KBM-7 (cell line): ENCODE data around the gene ZAP70.
"Not testable (repeated sequence)": the region's sequence is repeated elsewhere in the genome, so short reads cannot be mapped to it uniquely, and the experiment has no call there.

ENCODE experiments used
- DNase-seq: peaks from one replicate; pipeline ENCODE4 v3.0.0-alpha.2; 2015
- in situ Hi-C: fragments of 300-500 bp; cut with MboI; formaldehyde crosslinking; loops from 2 replicates; pipeline ENCODE4 v1.14.3; 2020; ENCODE audit warnings: low sequenced_read_pairs, low pct_unique_long_range_greater_than_20kb, mixed read lengths

ZAP70 gene

DNA sequence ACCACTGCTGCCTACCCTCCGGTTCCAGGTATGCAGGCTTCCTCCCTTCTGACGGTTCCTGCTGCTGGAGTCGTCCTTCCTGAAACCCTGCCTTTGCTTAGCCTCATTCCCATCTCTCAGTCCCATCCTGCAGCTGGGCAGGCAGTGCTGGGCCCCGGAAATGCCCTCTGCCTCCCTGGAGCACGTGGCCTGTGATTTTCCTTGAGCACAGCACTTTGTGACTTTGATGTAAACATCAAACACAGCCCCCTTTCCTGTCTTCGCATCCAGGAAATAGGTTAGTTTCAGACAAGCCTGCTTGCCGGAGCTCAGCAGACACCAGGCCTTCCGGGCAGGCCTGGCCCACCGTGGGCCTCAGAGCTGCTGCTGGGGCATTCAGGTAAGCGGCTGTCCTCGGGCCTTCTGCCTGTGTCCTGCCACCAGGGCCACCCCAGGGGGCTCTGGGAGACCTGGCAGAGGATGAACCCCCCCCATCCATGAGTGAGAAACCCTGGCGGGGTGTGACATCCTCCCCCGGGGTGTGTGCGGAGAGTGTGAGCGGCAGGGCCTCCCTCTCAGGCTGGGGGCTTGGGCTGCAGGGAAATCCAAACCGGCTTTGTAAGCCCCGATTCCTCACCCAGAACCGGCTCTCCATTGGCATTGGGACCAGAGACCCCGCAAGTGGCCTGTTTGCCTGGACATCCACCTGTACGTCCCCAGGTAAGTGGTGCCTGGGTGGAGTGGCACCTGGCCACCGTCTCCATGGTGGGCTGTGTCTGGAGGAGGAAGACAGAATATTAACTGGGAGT is at the start of gene ZAP70:
Gene ZAP70, plus strand, starts transcription at position 281 of the 788 bp plus-strand sequence. CDS start 10,461 bp downstream, outside the sequence.
- in situ Hi-C loops, result no loop called here
- DNase-seq, result no peak

- in situ Hi-C loops, result no loop called here
- DNase-seq, result no peak
Measured at GRCh38 chr2:97663626-97663961, 49.8 kb upstream of the ZAP70 start.

DNA sequence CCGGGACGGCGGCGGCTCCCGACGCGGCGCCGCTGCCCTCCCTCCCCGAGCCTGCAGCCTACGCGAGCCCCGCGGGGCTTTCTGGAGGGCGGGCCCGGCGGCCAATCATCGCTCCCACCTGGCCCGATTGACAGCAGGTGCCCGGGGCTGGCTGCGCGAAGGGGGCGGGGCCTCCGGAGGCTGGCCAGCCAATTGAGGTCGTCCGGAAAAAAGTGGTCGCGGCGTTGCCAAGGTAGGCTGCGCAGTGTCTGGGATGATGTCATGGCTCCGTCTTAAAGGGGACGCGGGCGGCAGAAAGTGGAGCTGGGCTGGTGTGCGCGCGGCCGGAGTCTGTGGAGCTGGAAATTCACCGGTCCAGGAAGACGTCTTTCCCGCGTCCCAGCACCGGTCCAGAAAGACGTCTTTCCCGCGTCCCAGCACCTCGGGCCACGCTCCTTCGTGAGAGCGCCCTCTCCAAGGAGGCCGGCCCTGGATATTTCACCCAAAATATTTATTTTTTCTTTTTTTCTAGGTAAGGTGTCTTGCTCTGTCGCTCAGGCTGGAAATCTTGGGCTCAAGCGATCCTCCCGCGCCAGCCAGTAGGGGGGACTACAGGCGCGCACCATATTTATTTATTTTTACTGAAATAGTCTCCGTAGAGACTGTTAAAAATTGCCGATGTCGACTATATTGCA is 49.3 kb upstream of the ZAP70 start, which contains the start of gene ACTR1B:
Gene ACTR1B, minus strand, starts transcription at position 83 of the 674 bp plus-strand sequence. CDS start 154 bp downstream, outside the sequence.
- DNase-seq, result peak; percentile 99
- in situ Hi-C loops, result no loop called here

DNA sequence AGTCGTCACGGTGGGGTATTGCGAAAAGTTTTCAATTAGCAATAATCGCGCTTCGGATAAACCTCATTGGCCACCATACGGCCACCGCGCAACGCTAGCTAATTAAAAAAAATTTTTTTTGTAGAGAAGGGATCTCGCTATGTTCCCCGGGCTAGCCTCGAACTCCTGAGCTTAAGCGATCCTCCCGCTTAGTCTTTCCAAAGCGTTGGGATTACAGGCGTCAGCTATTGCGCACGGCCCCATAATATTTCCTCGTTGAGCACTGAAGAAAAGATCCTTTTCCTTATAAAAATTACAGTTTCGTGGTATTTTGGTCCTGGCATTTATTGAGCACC is 48.8 kb upstream of the ZAP70 start:
- DNase-seq, result no peak
- in situ Hi-C loops, result no loop called here

DNA sequence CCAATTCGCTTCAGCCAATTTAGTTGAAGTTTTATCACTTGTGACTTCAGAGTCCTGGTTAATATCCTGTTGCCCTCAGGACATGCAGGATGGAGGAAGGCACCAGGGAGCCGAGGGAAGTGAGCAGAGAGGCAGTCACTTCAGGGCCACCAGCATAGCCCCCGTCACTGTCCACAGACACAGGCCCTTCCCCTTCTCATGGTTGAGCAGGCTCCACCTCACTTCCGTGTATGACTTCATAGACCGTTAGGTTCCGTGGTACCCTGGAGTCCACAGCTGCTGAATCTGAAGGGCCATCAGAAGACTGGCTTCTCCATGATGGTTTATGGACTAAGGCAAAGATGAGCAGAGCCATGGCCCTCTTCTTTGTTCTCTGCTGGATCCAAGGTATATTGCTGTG is 43.9 kb upstream of the ZAP70 start, which contains the start of gene C2orf92:
Gene C2orf92, plus strand, starts transcription at position 266 of the 400 bp plus-strand sequence. Its CDS starts 76 bp downstream, at position 342.
- in situ Hi-C loops, result no loop called here
- no peak for DNase-seq

DNA sequence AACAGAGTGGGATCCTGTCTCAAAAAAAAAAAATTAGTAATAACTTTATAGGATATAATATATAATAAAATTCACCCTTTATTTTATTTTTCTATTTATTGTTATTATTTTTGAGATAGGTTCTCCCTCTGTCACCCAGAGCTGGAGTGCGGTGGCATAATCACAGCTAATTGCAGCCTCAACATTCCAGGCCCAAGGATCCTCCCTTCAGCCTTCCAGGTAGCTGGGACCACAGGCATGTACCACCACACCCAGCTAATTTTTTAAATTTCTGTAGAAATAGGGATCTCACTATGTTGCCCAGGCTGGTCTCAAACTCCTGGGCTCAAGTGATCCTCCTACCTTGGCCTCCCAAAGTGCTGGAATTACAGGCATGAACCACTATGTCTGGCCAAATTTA is 42.9 kb upstream of the ZAP70 start:
- DNase-seq, result no peak
- in situ Hi-C loops, result no loop called here

DNA sequence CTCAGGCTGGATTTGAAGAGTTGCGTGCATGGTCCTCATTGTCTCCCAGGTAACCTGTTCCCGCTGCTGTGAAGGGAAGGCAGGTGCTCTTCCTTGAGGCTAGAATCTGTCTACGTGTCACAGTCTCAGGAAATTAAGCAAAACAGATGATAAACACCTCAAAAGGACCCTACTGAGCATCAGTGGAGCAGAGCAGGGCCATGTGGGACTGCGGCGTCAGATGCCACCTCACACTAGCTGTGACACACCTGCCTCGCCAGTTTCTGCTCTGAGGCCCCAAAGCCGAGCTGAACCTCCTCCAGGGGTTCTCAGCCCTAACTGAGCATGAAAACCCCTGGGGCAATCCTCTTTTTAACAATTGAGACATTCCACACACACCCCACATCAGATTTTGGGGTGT is 41.9 kb upstream of the ZAP70 start:
- DNase-seq, result no peak
- in situ Hi-C loops, result no loop called here

- DNase-seq, in situ Hi-C loops: not testable (repeated sequence)
Measured at GRCh38 chr2:97672606-97673140, 40.7 kb upstream of the ZAP70 start.

GRCh38 chr2:97673182-97673914 is 40.0 kb upstream of the ZAP70 start:
- no peak for DNase-seq
- in situ Hi-C loops, result no loop called here

GRCh38 chr2:97673915-97674283 is 39.5 kb upstream of the ZAP70 start:
- in situ Hi-C loops, result no loop called here
- peak; percentile 32 for DNase-seq

DNA sequence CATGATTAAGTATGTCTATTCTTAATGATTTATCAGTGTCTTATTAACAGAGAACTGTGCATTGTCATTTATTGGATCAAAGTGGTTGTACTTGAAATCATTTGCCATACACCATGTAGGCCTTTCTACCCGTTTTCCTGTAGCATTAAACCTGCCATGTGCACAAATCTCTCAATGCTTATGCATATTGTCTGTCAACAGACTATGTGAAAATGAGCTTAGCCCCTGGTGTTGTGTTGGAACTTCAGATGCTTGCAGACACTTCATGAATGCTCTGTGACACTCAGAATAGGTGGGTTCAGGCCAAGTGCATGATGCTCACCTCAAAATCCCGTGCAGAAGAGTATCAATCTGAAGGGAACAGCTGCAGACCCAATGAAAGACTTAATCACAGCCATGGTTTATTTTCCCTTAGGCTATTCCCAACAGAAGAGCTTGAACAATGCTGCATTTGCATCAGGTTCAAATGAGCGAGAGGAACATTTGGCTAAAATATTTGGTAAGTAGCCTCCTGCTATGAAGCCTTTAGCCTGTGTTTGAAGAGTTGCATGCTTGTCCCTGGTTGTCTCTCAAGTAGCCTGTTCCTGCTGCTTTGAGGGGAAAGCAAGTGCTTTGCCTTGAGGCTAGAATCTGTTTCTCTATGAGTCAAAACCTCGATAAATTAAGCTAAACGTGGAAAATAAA is 37.8 kb upstream of the ZAP70 start:
- DNase-seq, result no peak
- in situ Hi-C loops, result no loop called here

- in situ Hi-C loops, result no loop called here
- no peak for DNase-seq
Measured at GRCh38 chr2:97676620-97677019, 36.8 kb upstream of the ZAP70 start.

DNA sequence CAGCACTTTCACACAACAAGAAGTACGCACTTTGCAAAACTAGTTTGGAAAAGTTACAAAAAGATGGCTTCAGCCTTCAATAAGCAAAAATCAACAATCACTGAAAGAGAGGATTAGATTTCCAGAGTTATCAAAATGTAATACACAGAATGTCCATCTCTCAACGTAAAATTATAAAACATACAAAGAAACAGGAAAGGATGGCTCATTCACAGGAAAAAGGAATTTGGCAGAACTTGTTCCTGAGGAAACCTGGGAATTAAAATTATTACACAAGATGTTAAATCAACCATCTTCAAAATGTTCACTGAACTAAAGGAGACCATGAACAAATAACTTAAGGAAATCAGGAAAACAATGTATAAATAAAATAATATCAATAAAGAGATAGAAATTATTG is 35.9 kb upstream of the ZAP70 start:
- in situ Hi-C loops, result no loop called here
- no peak for DNase-seq

DNA sequence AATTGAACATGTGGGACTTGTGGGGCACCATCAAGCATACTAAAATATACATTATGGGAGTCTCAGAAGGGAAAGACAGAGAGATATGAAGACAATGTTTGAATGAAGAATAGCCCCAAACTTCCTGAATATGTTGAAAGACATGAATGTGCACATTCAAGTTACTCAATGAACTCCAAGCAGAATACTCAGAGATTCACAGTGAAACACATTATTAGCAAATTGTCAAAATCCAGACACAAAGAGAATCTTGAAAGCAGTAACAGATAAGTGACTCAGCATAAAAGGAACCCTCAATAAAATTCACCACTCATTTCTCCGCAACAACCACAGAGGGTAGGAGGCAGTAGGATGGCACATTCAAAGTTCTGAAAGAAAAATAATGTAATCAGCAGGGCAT is 35.1 kb upstream of the ZAP70 start:
- no peak for DNase-seq
- in situ Hi-C loops, result no loop called here

- in situ Hi-C loops, DNase-seq: not testable (repeated sequence)
Measured at GRCh38 chr2:97687235-97687634, 26.1 kb upstream of the ZAP70 start.

- no peak for DNase-seq
- in situ Hi-C loops, result no loop called here
Measured at GRCh38 chr2:97688062-97688827, 25.1 kb upstream of the ZAP70 start.

GRCh38 chr2:97691166-97691565 is 22.2 kb upstream of the ZAP70 start:
- no peak for DNase-seq
- in situ Hi-C loops, result no loop called here

- DNase-seq, result no peak
- in situ Hi-C loops, result no loop called here
Measured at GRCh38 chr2:97693476-97693875, 19.9 kb upstream of the ZAP70 start.

- in situ Hi-C loops, result no loop called here
- DNase-seq, result no peak
Measured at GRCh38 chr2:97695744-97696143, 17.6 kb upstream of the ZAP70 start.
